ENCODE results near the gene TCF4. TPM values are rescaled to one million over a fixed set of nuclear protein-coding genes. Genes with fewer than 3 reads are reported as not detected.

TCF4 gene
- total RNA-seq, 2 donors from 2014 or later, result 0.79 to 1.3 TPM

- no peak for ATAC-seq (replicated peaks)
- H3K27ac Mint-ChIP-seq, result no peak overlapping the region
- no peaks in the 10 kb centered on the region for H3K9me3 Mint-ChIP-seq
- no peak overlapping the region for H3K4me3 Mint-ChIP-seq
- H3K4me1 Mint-ChIP-seq, result no peaks in the 10 kb centered on the region
- no peaks in the 10 kb centered on the region for H3K36me3 Mint-ChIP-seq (ENCODE audit: low read depth)
- peaks cover 3% of the 10 kb centered on the region for H3K27me3 Mint-ChIP-seq
Measured at GRCh38 chr18:55511277-55511676, 76.7 kb downstream of the TCF4 start.

GRCh38 chr18:55510809-55511208, 77.2 kb downstream of the TCF4 start:
- Mint-ChIP-seq H3K27ac (no peak overlapping the region), H3K4me1 (no peaks in the 10 kb centered on the region), H3K9me3 (no peaks in the 10 kb centered on the region), H3K36me3 (ENCODE audit: low read depth) (no peaks in the 10 kb centered on the region), H3K4me3 (no peak overlapping the region), H3K27me3 (peaks cover 3% of the 10 kb centered on the region)
- no peak for ATAC-seq (replicated peaks)

- ATAC-seq (replicated peaks), result peak; percentile 71
- no peak overlapping the region for H3K27ac Mint-ChIP-seq
Measured at GRCh38 chr18:55509631-55510324, 78.2 kb downstream of the TCF4 start.

GRCh38 chr18:55508651-55509050, 79.3 kb downstream of the TCF4 start:
- H3K36me3 Mint-ChIP-seq (ENCODE audit: low read depth), result no peaks in the 10 kb centered on the region
- ATAC-seq (replicated peaks), result no peak
- H3K4me3 Mint-ChIP-seq, result no peak overlapping the region
- no peaks in the 10 kb centered on the region for H3K9me3 Mint-ChIP-seq
- H3K27ac Mint-ChIP-seq, result no peak overlapping the region
- no peaks in the 10 kb centered on the region for H3K4me1 Mint-ChIP-seq
- peaks cover 3% of the 10 kb centered on the region for H3K27me3 Mint-ChIP-seq

More at GRCh38 chr18:55509631-55510324, 78.2 kb downstream of the TCF4 start:
- Mint-ChIP-seq H3K9me3 (no peaks in the 10 kb centered on the region), H3K27me3 (peaks cover 3% of the 10 kb centered on the region), H3K4me1 (no peaks in the 10 kb centered on the region), H3K4me3 (no peak overlapping the region), H3K36me3 (ENCODE audit: low read depth) (no peaks in the 10 kb centered on the region)

- Mint-ChIP-seq H3K9me3 (no peaks in the 10 kb centered on the region), H3K4me1 (no peaks in the 10 kb centered on the region), H3K27me3 (peaks cover 3% of the 10 kb centered on the region), H3K36me3 (ENCODE audit: low read depth) (no peaks in the 10 kb centered on the region), H3K4me3 (no peak overlapping the region), H3K27ac (no peak overlapping the region)
- no peak for ATAC-seq (replicated peaks)
Measured at GRCh38 chr18:55506074-55506473, 81.9 kb downstream of the TCF4 start.

GRCh38 chr18:55504808-55505207, 83.2 kb downstream of the TCF4 start:
- Mint-ChIP-seq H3K36me3 (ENCODE audit: low read depth) (no peaks in the 10 kb centered on the region), H3K4me3 (no peak overlapping the region), H3K4me1 (no peaks in the 10 kb centered on the region), H3K9me3 (no peaks in the 10 kb centered on the region), H3K27me3 (no peaks in the 10 kb centered on the region), H3K27ac (no peak overlapping the region)
- ATAC-seq (replicated peaks), result no peak

- Mint-ChIP-seq H3K27me3 (peaks cover 4% of the 10 kb centered on the region), H3K4me3 (no peak overlapping the region), H3K4me1 (no peaks in the 10 kb centered on the region), H3K9me3 (no peaks in the 10 kb centered on the region), H3K27ac (no peak overlapping the region), H3K36me3 (ENCODE audit: low read depth) (no peaks in the 10 kb centered on the region)
- ATAC-seq (replicated peaks), result no peak
Measured at GRCh38 chr18:55503167-55503820, 84.7 kb downstream of the TCF4 start.

- H3K9me3 Mint-ChIP-seq, result no peaks in the 10 kb centered on the region
- no peak for ATAC-seq (replicated peaks)
- no peaks in the 10 kb centered on the region for H3K36me3 Mint-ChIP-seq (ENCODE audit: low read depth)
- peaks cover 4% of the 10 kb centered on the region for H3K27me3 Mint-ChIP-seq
- no peak overlapping the region for H3K4me3 Mint-ChIP-seq
- no peak overlapping the region for H3K27ac Mint-ChIP-seq
- no peaks in the 10 kb centered on the region for H3K4me1 Mint-ChIP-seq
Measured at GRCh38 chr18:55501982-55502710, 85.8 kb downstream of the TCF4 start.

- H3K9me3 Mint-ChIP-seq, result no peaks in the 10 kb centered on the region
- H3K36me3 Mint-ChIP-seq (ENCODE audit: low read depth), result no peaks in the 10 kb centered on the region
- H3K27me3 Mint-ChIP-seq, result peaks cover 4% of the 10 kb centered on the region
- no peak overlapping the region for H3K4me3 Mint-ChIP-seq
- H3K4me1 Mint-ChIP-seq, result no peaks in the 10 kb centered on the region
- no peak overlapping the region for H3K27ac Mint-ChIP-seq
- no peak for ATAC-seq (replicated peaks)
Measured at GRCh38 chr18:55501579-55501978, 86.4 kb downstream of the TCF4 start.

GRCh38 chr18:55500316-55501086, 87.5 kb downstream of the TCF4 start:
- Mint-ChIP-seq H3K4me1 (no peaks in the 10 kb centered on the region), H3K4me3 (no peak overlapping the region), H3K9me3 (no peaks in the 10 kb centered on the region), H3K27ac (no peak overlapping the region), H3K27me3 (peaks cover 4% of the 10 kb centered on the region), H3K36me3 (ENCODE audit: low read depth) (no peaks in the 10 kb centered on the region)
- no peak for ATAC-seq (replicated peaks)

GRCh38 chr18:55499526-55499925, 88.5 kb downstream of the TCF4 start:
- Mint-ChIP-seq H3K4me1 (no peaks in the 10 kb centered on the region), H3K27ac (no peak overlapping the region), H3K36me3 (ENCODE audit: low read depth) (no peaks in the 10 kb centered on the region), H3K27me3 (peaks cover 4% of the 10 kb centered on the region), H3K4me3 (no peak overlapping the region), H3K9me3 (no peaks in the 10 kb centered on the region)
- ATAC-seq (replicated peaks), result no peak

- ATAC-seq (replicated peaks), result no peak
- H3K9me3 Mint-ChIP-seq, result no peaks in the 10 kb centered on the region
- H3K27me3 Mint-ChIP-seq, result peaks cover 4% of the 10 kb centered on the region
- H3K36me3 Mint-ChIP-seq (ENCODE audit: low read depth), result no peaks in the 10 kb centered on the region
- no peak overlapping the region for H3K27ac Mint-ChIP-seq
- H3K4me3 Mint-ChIP-seq, result no peak overlapping the region
- H3K4me1 Mint-ChIP-seq, result no peaks in the 10 kb centered on the region
Measured at GRCh38 chr18:55497825-55498403, 90.1 kb downstream of the TCF4 start.

GRCh38 chr18:55494899-55495298, 93.1 kb downstream of the TCF4 start:
- no peaks in the 10 kb centered on the region for H3K4me1 Mint-ChIP-seq
- H3K27me3 Mint-ChIP-seq, result peaks cover 15% of the 10 kb centered on the region
- no peak overlapping the region for H3K27ac Mint-ChIP-seq
- H3K36me3 Mint-ChIP-seq (ENCODE audit: low read depth), result no peaks in the 10 kb centered on the region
- no peaks in the 10 kb centered on the region for H3K9me3 Mint-ChIP-seq
- H3K4me3 Mint-ChIP-seq, result no peak overlapping the region
- ATAC-seq (replicated peaks), result no peak

- Mint-ChIP-seq H3K4me3 (no peak overlapping the region), H3K27ac (no peak overlapping the region), H3K36me3 (ENCODE audit: low read depth) (no peaks in the 10 kb centered on the region), H3K27me3 (peaks cover 15% of the 10 kb centered on the region), H3K9me3 (no peaks in the 10 kb centered on the region), H3K4me1 (peaks cover 4% of the 10 kb centered on the region)
- ATAC-seq (replicated peaks), result no peak
Measured at GRCh38 chr18:55494441-55494840, 93.6 kb downstream of the TCF4 start.

Data from activated T-helper 17 cell treated with anti-CD3 and anti-CD28 coated beads, Interleukin-2, amount 50 U/mL, for 72 hours (primary cell).